DMS 273 (cell line): Measurements from ENCODE around the gene HCAR3.
A peak's percentile ranks its signal among the peaks of the same experiment; 100 is the strongest.
"Not testable (repeated sequence)": the region's sequence is repeated elsewhere in the genome, so short reads cannot be mapped to it uniquely, and the experiment has no call there.

Experiments used
- DNase-seq: peaks from one replicate; lab custom pipeline; 2025; ENCODE audit not compliant: unreplicated experiment; lab: John Stamatoyannopoulos, UW

The HCAR3 gene

GRCh38 chr12:122724641-122725243 lies 8.1 kb upstream of the HCAR3 start:
- DNase-seq = no peak

GRCh38 chr12:122722387-122722786 lies 5.8 kb upstream of the HCAR3 start:
- DNase-seq = no peak

- no peak for DNase-seq
Measured at GRCh38 chr12:122721057-122721545, 4.5 kb upstream of the HCAR3 start.

- DNase-seq = not testable (repeated sequence)
Measured at GRCh38 chr12:122715211-122715610, 1.4 kb downstream of the HCAR3 start.

- not testable (repeated sequence) for DNase-seq
Measured at GRCh38 chr12:122713491-122714188, 3.0 kb downstream of the HCAR3 start.

- not testable (repeated sequence) for DNase-seq
Measured at GRCh38 chr12:122711266-122711665, 5.3 kb downstream of the HCAR3 start.

GRCh38 chr12:122710341-122710740 lies 6.3 kb downstream of the HCAR3 start:
- DNase-seq = not testable (repeated sequence)

GRCh38 chr12:122709287-122709686 lies 7.3 kb downstream of the HCAR3 start:
- DNase-seq = not testable (repeated sequence)

- not testable (repeated sequence) for DNase-seq
Measured at GRCh38 chr12:122703841-122704240, 12.8 kb downstream of the HCAR3 start.

- not testable (repeated sequence) for DNase-seq
Measured at GRCh38 chr12:122702890-122703611, 13.6 kb downstream of the HCAR3 start, which contains the start of gene HCAR2. TSS of gene HCAR2 (minus strand) at chr12:122703357. CDS start at chr12:122703283, 74 bp downstream.

- DNase-seq = not testable (repeated sequence)
Measured at GRCh38 chr12:122701481-122701880, 15.1 kb downstream of the HCAR3 start.

- not testable (repeated sequence) for DNase-seq
Measured at GRCh38 chr12:122700038-122700710, 16.4 kb downstream of the HCAR3 start.

- DNase-seq = not testable (repeated sequence)
Measured at GRCh38 chr12:122696922-122697321, 19.7 kb downstream of the HCAR3 start.

GRCh38 chr12:122691566-122691965 lies 25.0 kb downstream of the HCAR3 start:
- no peak for DNase-seq

GRCh38 chr12:122688291-122688690 lies 28.3 kb downstream of the HCAR3 start:
- DNase-seq = no peak

- DNase-seq = peak; percentile 40
Measured at GRCh38 chr12:122687086-122687485, 29.5 kb downstream of the HCAR3 start.

GRCh38 chr12:122686538-122686937 lies 30.1 kb downstream of the HCAR3 start:
- no peak for DNase-seq

- DNase-seq = no peak
Measured at GRCh38 chr12:122684297-122684813, 32.3 kb downstream of the HCAR3 start.

- DNase-seq = no peak
Measured at GRCh38 chr12:122681814-122682213, 34.8 kb downstream of the HCAR3 start.

GRCh38 chr12:122680989-122681388 lies 35.6 kb downstream of the HCAR3 start:
- DNase-seq = not testable (repeated sequence)

GRCh38 chr12:122676781-122677180 lies 39.8 kb downstream of the HCAR3 start:
- DNase-seq = not testable (repeated sequence)
